T follicular helper cell (primary cell): Measurements from ENCODE around the gene ANKRD10.

Experiments
- DNase-seq: peaks from one replicate; pipeline ENCODE4 v3.0.0-alpha.2; 2020; ENCODE audit warnings: low read depth

ANKRD10 gene

GRCh38 chr13:110944968-110945927 is 30.4 kb upstream of the ANKRD10 start:
- no peak for DNase-seq

- no peak for DNase-seq
Observed at GRCh38 chr13:110944121-110944967, 29.5 kb upstream of the ANKRD10 start.

GRCh38 chr13:110942248-110942981 is 27.5 kb upstream of the ANKRD10 start:
- DNase-seq, result no peak

GRCh38 chr13:110938662-110939421 is 24.0 kb upstream of the ANKRD10 start:
- DNase-seq, result no peak

GRCh38 chr13:110937511-110938285 is 22.8 kb upstream of the ANKRD10 start:
- DNase-seq, result no peak

- DNase-seq, result no peak
Observed at GRCh38 chr13:110936519-110936918, 21.6 kb upstream of the ANKRD10 start.

- DNase-seq, result no peak
Observed at GRCh38 chr13:110932588-110932987, 17.7 kb upstream of the ANKRD10 start.

- no peak for DNase-seq
Observed at GRCh38 chr13:110929104-110929777, 14.4 kb upstream of the ANKRD10 start.

GRCh38 chr13:110925023-110925612 is 10.2 kb upstream of the ANKRD10 start:
- no peak for DNase-seq

- DNase-seq, result no peak
Observed at GRCh38 chr13:110924639-110924934, 9.7 kb upstream of the ANKRD10 start.

- no peak for DNase-seq
Observed at GRCh38 chr13:110923777-110924638, 9.1 kb upstream of the ANKRD10 start.

GRCh38 chr13:110923086-110923485 is 8.2 kb upstream of the ANKRD10 start:
- no peak for DNase-seq

GRCh38 chr13:110922506-110922905 is 7.6 kb upstream of the ANKRD10 start:
- DNase-seq, result no peak

- no peak for DNase-seq
Observed at GRCh38 chr13:110921695-110922094, 6.8 kb upstream of the ANKRD10 start.

GRCh38 chr13:110921209-110921608 is 6.3 kb upstream of the ANKRD10 start:
- no peak for DNase-seq

- DNase-seq, result no peak
Observed at GRCh38 chr13:110920038-110920437, 5.2 kb upstream of the ANKRD10 start.

- DNase-seq, result no peak
Observed at GRCh38 chr13:110916301-110917142, 1.7 kb upstream of the ANKRD10 start.

- no peak for DNase-seq
Observed at GRCh38 chr13:110915874-110916206, 971 bp upstream of the ANKRD10 start.
